SH-SY5Y (cell line): ENCODE measurements around the gene SORBS2.

ENCODE experiments used
- GATA2 ChIP-seq: IDR thresholded peaks from 2 replicates; pipeline ENCODE4 v1.6.1; 2011; ENCODE audit warnings: mild to moderate bottlenecking, low read depth, low read length
- GATA3 ChIP-seq: IDR thresholded peaks from 2 replicates; pipeline ENCODE4 v1.6.1; 2011; ENCODE audit warnings: low read depth, mild to moderate bottlenecking, low read length, moderate library complexity

DNA sequence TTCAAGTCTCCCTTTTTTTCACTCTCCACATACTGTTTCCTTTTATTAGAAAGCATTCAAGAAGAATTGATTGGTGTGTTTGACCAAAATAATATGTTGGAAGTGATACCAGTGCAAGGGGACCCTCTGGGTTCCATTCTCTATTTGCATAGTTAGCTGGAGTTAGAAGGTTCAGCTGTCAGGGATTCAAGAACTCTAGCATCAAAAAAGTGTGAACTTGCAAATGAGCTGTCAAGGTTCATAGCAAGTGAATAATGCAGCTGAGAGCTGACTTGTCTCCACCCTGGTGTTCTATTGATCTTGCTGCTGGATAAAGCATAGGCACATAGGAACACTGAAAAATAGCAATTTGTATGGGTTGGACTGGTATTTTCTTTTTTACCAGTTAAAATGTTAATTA lies 73.2 kb downstream of the SORBS2 start:
- TF ChIP-seq GATA3 = no peak
- no peak for TF ChIP-seq GATA2
